ENCODE results near the gene EIF3K. TPM values are rescaled to one million over a fixed set of nuclear protein-coding genes. Genes with fewer than 3 reads are reported as not detected.
A peak's percentile ranks its signal among the peaks of the same experiment; 100 is the strongest.

The EIF3K gene
- polyA plus RNA-seq, 10 donors, result 343 to 391 (median 353) TPM

DNA sequence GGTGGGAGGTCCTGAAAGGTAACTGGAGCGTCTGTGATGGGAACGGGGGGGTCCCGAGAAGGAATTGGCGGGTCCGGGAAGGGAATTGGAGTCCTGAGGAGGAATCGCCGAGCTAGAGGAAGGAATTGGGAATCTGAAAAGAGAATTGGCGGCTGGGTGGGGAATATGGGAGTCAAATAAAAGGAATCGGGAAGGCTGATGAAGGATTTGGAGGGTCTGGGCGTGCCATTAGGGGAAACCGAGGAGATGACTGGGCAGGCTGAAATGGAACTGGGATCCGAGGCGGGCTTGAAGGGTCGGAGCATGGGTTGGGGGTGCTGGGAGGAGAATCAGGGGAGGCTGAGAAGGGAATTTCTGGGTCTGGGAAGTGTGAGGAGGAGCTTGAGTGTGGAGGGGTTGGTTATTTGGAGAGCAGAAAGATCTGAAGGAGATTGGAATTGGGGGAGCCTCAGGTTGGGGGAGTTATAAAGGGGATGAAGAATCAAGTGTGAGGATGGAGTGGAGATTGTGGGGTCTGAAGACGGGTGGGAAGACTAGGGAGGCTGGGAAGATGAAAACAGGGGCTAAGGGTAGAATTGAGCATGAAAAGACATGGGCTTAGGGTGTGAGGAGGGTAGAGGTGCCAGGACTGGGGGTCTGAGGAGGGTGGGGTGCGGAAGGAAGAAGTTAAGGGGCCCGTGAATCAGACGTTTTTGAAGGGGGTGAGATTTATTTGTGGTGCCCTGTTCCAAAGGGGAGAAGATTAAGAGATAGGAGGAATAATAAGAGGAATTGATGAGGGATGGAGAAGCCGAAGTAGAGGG, 29.2 kb downstream of the EIF3K start:
- DNase-seq, result no peak

DNA sequence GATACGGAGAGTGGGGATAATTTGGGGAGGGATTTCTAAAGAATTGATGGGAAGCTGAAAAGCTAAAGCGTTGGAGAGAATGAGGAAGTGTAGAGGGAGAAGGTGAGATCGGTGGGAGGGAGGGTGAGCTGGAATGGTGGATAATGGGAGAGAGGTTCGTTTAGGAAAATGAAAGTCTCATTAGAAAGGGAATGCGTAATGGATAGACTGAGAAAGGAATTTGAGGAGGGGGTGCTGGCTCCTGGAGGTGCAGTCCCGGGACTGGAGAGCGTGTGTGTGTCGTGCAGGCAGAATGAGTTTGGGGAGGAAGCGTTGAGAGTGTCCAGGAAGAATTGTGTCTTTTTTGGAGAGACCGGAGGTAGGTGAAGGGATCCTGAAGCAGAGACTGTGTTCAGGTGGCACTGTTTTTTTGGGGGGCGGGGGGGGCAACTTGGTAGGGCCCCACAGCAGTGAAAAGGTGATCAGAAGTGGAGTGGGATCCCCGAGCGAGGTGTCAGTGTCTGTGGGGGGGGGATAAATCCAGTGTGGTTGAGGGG, 29.8 kb downstream of the EIF3K start:
- DNase-seq, result peak in 1 of 3 donors; percentile 34

DNA sequence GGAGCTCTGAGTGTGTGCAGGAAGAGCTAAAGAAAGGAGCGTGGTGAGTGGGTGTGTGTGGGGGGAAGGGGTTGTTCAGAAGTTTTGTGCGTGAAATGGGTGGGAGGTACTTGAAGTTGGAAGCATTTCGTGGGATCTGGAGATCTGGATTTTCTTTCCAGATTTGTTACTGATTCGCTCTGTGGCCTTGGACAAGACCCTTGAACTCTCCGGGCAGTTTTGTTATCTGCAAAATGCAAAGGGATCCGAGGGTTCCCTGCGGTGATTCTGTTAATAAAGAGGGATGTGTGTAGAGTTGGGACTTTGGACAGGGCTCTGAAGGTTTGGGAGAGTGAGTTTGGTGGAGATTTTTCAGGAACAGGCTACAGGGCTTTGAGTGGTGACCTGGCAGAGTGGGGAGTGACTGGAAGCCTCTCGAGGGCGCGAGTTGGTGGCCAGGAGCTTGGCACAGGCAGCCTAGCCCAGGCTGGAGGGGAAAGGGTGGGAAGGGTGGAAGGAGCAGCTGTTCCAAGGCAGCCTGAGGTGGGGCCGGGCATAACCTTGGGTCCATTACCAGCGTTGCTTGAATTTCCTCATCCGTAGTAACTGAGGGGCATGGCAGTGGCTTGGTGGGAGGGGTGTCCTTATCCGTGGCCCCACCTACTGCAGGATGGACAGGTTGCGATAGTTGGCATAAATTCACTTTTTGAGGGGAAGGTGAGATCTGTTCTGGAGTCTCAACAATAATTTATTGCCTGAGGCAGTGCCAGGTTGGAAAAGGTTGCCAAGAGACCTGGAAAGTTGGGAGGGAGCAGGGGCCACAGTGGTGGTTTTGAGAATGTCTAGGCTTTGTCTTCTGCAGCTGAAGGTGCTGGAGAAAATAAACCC, 30.6 kb downstream of the EIF3K start:
- DNase-seq, result no peak

DNA sequence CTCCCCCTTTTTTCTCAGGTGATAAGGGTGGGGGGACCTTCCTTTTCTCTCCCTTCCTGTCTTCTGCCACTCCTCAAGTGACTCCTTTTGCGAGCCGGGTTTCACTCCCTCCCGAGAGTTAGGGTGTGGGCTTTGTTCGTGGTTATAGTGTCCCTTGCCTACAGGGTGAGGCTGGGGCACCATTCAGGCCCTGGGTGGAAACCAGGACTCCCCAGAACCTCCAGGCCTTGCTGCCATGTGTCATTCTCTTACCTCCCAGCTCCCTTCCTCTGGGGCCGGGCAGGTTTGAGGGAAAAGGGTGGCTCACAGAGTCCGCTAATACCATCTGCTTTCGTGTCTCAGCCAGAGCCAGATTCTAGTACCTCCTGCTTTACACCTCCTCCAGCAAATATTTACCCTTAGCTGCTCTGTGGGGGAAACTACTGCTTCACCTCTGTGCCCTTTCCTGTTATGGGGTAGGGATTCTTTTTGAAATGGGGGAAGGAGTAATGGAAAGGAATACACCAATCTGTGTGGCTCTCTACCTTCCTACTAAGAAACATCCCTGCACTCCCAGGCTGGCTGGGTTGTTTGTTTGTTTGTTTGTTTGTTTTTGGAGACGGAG, 31.3 kb downstream of the EIF3K start:
- DNase-seq, result no peak

DNA sequence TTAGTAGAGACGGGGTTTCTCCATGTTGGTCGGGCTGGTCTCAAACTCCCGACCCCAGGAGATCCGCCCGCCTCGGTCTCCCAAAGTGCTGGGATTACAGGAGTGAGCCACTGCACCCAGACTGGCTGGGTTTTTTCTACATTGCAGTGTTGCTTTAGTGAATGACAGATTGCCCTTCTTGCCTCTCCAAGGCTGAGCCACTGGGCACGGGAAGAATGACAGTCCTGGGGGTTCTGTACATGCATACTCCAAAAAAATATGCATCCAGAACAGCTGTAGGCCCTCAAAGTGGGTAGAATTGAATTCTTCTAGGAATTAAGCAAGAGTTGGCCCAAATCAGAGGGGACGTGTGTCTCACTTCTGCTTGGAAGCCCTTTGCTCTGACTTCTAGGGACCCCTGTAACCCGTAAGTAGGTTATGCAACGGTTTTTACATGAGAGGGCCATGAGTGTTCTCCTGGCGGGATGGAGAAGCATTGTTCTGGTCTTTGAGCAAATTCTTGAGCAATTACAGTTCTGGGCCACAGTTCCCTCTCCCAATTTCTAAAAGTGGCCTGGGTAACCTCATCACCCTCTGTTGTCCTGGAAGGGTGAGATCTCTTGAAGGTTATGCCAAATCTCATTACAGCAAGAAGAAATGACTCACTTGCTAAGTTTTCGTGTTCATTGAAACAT, 32.1 kb downstream of the EIF3K start:
- no peak for DNase-seq

DNA sequence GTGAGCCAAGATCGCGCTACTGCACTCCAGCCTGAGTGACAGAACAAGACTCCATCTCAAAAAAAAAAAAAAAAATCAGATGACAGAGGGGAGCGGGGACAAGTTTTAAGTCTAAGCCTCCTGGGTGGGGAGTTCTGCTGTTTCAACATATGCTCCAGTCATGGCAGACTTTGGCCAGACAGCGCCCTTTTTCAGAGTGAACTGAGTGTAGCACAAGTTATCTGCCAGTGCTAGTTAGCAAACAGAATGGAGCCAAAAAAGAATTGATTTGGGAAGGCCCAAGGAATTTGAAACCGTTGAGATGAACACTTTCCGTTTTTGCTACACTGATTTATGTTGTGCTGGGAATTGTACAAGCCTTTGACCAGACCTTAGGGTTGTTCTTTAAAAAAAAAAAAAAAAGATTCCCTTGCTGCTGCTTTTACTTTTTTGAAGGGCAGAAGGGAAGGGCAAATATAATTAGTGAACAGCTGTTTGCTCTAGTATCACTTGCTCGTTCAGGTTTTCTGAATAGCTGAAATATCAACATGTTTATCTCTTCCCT, 34.1 kb downstream of the EIF3K start:
- DNase-seq, result peak in 1 of 3 donors; percentile 68

DNA sequence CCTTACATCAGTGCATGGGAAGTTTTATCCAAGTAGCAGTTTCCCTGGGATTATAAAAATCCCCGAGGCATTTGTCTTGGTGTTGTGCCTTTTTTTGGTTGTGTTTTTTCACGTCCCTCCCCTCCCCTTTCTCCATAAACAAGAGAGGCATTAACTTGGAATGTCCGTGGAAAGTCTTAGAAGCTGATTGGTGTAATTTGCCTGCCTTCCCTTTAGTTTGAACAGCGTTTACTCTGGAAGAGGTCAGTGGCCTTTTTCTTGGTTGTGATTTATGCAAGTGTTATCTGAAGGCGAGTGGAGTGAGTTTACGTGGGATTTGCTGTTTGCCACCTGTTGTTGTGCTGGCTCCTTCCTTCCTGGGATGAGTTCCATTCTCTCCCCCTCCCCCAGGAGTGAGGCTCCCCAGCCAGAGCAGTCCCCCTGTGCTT, 35.7 kb downstream of the EIF3K start:
- no peak for DNase-seq

DNA sequence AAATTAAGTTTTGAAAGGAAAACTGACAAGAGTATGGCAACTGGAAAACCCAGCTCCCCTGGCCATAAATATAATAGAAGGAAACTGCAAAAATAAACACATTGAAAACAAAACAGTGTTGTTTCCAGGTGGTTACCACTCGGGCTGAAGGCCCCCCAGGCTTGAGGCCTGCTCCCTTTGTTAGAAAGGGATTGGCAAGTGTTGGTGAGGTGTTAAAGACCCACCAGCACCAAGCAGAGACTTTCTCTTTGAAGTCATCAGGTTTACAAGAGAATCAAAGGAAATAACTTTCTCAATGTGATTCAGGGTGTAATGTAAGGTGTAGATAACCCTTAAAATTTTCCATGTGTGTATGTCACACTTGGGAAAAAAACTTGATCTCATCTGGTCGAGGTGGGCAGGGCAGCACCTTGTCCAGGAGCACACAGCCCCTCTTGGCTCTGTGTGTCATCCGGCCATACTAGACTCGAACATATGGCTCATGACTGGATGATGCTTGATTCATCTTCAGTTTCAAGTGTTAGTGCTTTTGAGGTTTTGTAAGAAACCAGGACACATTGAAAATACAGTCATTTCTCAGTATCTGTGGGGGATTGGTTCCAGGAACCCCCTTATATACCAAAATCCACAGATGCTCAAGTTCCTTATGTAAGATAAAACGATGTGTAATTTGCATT, 36.3 kb downstream of the EIF3K start:
- DNase-seq, result no peak

DNA sequence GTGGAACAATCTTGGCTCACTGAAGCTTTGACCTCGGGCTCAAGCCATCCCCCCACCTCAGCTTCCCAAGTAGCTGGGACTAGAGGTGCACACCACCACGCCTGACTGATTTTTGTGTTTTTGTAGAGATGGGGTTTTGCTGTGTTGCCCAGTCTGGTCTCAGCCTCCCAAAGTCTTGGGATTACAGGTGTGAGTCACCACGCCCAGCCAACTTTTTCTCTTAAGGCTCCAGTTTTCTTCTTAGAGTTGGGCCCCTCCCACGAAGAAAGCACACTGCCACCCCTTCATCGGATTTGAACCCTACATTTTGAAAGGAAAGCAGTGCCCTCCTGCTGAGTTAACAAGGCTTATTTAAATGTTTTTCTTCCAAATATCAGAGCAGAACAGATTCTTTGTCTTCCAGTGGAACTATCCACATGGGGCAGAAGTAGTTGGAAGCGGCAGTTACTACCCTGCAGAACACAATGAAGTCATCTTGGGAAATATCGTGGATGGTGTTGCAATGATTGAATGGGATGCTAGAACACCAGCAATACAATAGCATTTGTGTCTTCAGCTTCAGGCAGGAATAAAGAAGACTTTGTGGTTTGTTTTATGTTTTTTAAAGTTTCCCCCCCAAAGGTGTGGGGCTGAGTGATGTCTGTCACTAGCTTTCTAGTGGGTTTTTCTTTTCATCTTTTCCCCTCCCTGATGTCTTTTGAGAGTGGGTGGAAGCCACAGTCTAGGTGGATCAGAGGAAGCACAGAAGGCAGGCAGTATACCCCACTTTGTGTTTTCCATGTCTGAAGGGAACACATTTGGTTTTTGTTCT, 37.4 kb downstream of the EIF3K start:
- no peak for DNase-seq

DNA sequence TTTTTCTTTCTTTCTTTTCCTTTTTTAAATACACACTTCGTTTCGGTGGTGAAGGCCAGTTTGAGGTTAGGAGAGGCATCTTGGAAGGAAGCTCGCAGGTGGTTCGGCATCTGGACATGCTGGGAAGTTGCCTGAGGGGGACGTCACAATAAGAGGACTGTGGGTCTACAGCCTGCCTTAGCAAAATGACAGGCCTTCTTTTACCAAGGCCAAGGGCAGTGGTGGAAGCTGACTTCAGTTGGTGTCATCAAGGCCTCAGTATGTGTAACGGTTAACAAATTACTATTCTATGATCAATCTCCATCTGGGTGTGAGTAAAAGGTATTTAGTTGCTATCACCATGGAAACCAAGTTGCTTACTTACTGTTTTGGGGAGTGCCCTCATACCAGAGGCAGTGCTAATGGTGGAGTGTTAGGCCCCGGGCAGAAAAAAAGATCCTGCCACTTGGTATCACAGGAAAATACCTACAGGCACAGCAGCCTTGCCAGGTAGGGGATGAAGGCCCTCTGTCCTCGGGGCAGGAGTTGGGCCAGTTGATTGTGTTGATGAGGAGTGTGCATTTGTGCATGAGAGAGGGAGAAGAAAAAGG, 38.7 kb downstream of the EIF3K start:
- DNase-seq, result peak in 1 of 3 donors; percentile 76

DNA sequence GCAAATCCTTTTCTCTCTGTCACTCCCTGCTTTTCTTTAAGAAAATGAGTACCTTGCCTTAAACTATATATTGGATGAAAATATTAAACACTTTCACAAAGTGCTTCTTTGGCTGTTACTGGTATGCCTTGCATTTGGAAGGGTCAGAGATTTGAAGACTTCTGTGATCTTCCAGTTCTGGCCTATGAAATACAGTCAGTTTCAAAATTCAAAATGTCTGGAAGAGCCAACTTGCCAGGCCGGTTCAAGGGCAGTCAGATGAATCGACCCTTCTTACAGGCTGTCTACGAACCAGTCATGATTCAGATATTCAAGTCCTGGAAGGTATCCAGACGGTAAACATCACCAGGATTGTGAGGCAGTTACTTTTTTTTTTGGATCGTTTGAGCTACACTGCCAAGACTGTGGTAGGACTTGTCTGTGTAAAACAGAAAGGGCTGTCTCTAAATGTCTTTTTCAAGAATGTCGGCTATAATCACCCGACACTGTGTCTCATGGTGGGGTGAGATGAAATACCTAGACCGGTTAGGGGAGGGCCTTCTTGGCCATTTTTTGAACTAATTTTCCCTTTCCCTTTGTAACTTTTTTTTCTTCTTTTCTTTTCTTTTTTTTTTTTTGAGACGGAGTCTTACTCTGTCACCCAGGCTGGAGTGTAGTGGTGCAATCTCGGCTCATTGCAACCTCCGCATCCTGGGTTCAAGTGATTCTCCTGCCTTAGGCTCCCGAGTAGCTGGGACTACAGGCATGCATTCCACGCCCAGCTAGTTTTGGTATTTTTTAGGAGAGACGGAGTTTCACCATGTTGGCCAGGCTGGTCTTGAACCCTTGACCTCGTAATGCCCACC, 39.7 kb downstream of the EIF3K start:
- DNase-seq, result peak; percentile 74 to 99 (median 81)

DNA sequence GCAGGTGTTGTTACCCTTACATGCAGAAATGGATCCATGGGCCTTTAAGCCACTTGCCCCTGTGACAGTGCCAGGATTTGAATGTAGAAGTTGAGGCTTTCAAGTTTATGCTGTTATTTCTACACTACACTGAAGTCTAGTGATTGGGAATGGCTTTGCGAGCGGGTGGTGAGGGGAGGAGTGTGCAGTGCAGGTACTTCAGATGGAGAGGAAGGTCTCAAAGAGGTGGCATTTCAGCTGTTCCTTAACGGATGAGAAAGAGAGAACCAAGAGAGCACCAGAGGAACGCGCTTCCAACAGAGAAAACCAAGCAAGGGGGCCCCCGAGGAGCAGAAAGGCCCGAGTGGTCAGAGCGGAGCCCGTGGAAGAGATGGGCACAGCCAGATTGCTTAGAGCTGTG, 41.7 kb downstream of the EIF3K start:
- no peak for DNase-seq

DNA sequence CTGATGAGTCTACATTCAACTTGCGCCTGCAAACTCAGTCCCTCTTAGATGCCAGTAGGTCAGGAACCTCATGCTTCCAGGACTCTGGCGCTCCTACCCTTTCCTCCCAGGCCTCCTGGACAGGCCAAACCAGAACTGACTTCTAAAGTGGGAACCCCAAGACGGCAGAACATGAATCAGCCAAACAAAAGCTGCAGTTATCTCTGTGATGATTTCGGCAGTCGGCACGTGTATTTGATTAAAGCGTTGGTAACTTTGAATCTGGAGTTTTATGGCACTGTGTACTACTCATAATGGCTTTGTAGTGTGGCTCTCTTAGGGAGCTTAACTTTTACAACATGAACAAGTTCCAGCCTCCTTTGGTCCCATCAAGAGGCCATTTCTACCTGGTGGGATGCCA, 42.1 kb downstream of the EIF3K start:
- no peak for DNase-seq

DNA sequence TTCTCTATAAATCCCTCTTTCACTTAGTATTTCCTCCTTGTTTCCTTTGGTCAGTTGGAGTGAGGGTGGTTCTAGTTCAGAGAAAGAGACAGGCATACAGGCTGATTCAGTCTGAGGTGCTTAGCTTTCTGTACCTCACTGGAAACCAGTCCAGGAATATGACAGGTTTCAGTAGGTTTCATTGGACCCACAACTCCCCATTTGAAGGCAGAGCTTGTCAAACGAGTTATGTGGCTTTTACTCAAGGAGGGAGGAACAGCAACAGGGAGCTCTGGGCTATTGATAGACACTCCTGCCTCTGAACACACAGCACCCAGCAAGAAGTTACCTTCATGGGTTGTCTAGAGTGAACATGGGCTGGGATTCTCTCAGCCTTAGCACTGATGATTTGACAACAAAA, 43.0 kb downstream of the EIF3K start:
- DNase-seq, result no peak

DNA sequence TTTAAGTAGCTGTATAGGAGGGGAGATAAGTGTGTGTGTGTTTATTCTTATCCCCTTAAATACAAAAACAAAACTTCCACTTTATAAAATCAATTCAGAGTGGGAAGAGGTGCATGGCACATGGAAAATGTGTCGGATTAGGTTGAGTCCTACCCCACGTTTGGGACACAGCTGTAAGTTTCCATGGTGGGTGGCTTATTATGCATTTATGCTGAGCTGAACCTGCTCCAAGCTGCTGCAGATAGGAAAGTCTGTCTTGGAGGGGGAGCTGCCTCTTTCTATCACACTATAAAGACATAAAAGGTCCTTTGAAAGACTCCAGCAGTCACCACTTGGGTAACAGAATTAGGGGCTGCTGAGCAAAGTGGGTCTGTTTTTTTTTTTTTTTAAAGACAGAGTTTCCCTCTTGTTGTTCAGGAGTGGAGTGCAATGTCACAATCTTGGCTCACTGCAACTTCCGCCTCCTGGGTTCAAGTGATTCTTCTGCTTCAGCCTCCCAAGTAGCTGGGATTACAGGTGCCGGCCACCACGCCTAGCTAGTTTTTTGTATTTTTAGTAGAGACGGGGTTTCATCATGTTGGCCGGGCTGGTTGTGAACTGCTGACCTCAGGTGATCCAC, 43.7 kb downstream of the EIF3K start:
- DNase-seq, result no peak

DNA sequence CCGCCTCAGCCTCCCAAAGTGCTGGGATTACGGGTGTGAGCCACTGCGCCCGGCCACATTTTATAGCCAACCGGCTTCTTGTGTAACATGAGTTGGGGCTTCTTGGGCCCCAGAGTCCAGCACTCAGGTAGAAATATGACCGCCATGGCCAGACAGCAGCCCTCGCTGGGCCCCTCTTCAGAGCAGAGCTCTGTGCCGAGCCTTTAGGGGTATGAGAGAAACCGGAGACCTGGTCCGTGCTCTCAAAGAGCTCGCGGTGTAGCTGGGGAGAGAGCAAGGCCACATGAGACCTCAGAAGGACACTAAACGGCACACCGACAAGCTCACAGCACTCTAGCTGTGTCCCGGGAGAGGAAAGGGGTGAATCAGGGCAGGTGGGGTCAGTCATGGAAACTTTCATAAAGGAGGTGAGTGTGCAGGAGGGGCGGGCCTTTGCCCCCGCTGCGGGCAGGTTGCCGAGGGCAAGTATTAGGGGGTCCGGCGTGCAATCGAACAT, 44.2 kb downstream of the EIF3K start:
- no peak for DNase-seq

DNA sequence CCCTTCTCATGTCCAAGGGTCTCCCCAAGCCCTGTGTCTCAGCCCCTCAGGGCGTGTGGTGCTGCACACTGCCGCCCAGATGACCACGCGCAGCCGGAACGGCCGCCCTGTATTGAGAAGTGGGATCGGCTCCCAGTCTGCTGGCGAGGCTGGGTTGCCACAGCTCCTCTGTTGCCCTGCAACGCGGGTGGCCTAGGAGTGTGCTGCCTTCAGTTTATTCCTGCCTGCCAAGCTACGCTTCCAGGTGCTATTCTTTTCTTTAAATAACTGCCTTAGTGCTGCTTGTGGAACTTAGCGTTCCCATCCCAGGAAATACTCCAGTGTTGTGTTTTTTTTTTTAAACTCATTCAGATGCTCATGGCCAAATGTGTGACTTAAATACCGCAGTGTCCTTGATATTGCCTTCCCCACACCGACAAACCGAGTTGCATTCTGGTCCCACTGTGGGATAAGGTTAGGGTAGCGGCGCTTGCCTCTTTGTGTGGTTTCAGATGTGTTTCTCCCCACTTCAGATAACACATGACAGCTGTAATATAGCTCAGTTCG, 45.0 kb downstream of the EIF3K start:
- DNase-seq, result no peak
